Endothelial cell of umbilical vein (primary cell): ENCODE measurements around the gene TLE3. TPM values are rescaled to one million over a fixed set of nuclear protein-coding genes. Genes with fewer than 3 reads are reported as not detected.

Experiments
- BruUV-seq: library from RNA; stranded (reverse); fragments of 400-500 nt; replicated peaks from 2 replicates; lab custom pipeline; 2021; lab: Mats Ljungman, UMichigan
- CTCF ChIA-PET: fragments of 300-600, 350-600 bp; sonication (Branson Sonifier 250); formaldehyde crosslinking; loops from one replicate; lab custom pipeline; 2021; ENCODE audit warnings: antibody characterized with exemption, inconsistent platforms; lab: Charles Lee
- POLR2A ChIA-PET: fragments of 300-600, 350-600 bp; sonication (Branson Sonifier 250); formaldehyde crosslinking; loops from one replicate; lab custom pipeline; 2021; ENCODE audit warnings: antibody characterized with exemption, inconsistent platforms; lab: Charles Lee
- DNase-seq: peaks from one replicate; pipeline ENCODE4 v3.0.0-alpha.2; 2011; ENCODE audit warnings: low read depth, low spot score
- FAIRE-seq: peaks from 2 replicates; lab custom pipeline; 2011; peaks lifted over from hg19 to GRCh38; lab: Jason Lieb, UNC
- H2AFZ ChIP-seq: 2 replicates; pipeline ENCODE4 v1.6.0; 2012; ENCODE audit warnings: low read depth, low read length, control low read depth, inconsistent platforms
- H3K27ac ChIP-seq: 2 replicates; pipeline ENCODE4 v1.5.1; 2011; ENCODE audit warnings: low read depth, mild to moderate bottlenecking, control low read depth, low read length, moderate library complexity; ENCODE audit not compliant: insufficient read depth
- H3K27me3 ChIP-seq, 2 experiments: 2 replicates each; pipeline versions ENCODE4 v1.6.0 to v1.6.1; 2011; ENCODE audit warnings: low read length in 2 of 2, mixed read lengths in 1 of 2; ENCODE audit not compliant: control insufficient read depth in 2 of 2, insufficient read depth in 2 of 2
- H3K36me3 ChIP-seq, 2 experiments: 2 replicates in 1 of 2; 3 replicates in 1 of 2; pipeline ENCODE4 v1.5.1; 2011; ENCODE audit warnings: low read length in 2 of 2, mild to moderate bottlenecking in 1 of 2, moderate library complexity in 1 of 2; ENCODE audit not compliant: control insufficient read depth in 2 of 2, insufficient read depth in 2 of 2; ENCODE audit errors: extremely low read depth in 1 of 2
- H3K4me1 ChIP-seq: 3 replicates; pipeline ENCODE4 v1.5.1; 2011; ENCODE audit warnings: mild to moderate bottlenecking, low read length; ENCODE audit not compliant: control insufficient read depth, insufficient read depth; ENCODE audit errors: extremely low read depth
- H3K4me2 ChIP-seq: 2 replicates; pipeline ENCODE4 v1.6.1; 2011; ENCODE audit warnings: low read length, control low read depth, mixed read lengths; ENCODE audit not compliant: insufficient read depth
- H3K4me3 ChIP-seq, 3 experiments: fragments of 200-600 bp in 1 of 3; sonication (generic), shearing (Covaris generic) in 1 of 3; replicated peaks in 1 of 3; 2 replicates each; pipeline ENCODE4 v1.5.1; 2011 to 2016; ENCODE audit warnings: control low read depth in 3 of 3, low read length in 3 of 3, mild to moderate bottlenecking in 2 of 3, inconsistent platforms in 1 of 3, low read depth in 1 of 3, moderate library complexity in 1 of 3; ENCODE audit not compliant: insufficient read depth in 1 of 3
- H3K79me2 ChIP-seq: 2 replicates; pipeline ENCODE4 v1.6.0; 2012; ENCODE audit warnings: low read length, inconsistent platforms; ENCODE audit not compliant: control insufficient read depth, insufficient read depth
- H3K9ac ChIP-seq: replicated peaks from 2 replicates; pipeline ENCODE3; 2011; ENCODE audit warnings: low read length, control low read depth; ENCODE audit not compliant: insufficient read depth; ENCODE audit errors: extremely low read depth
- H3K9me1 ChIP-seq: replicated peaks from 3 replicates; pipeline ENCODE4 v1.6.0; 2011; ENCODE audit warnings: mild to moderate bottlenecking, low read length; ENCODE audit not compliant: control insufficient read depth, insufficient read depth; ENCODE audit errors: extremely low read depth
- H3K9me3 ChIP-seq: replicated peaks from 2 replicates; pipeline ENCODE4 v1.5.1; 2012; ENCODE audit warnings: low read length, inconsistent platforms; ENCODE audit not compliant: control insufficient read depth, insufficient read depth
- H4K20me1 ChIP-seq: replicated peaks from 2 replicates; pipeline ENCODE3; 2011; ENCODE audit warnings: mild to moderate bottlenecking, low read length; ENCODE audit not compliant: control insufficient read depth, insufficient read depth; ENCODE audit errors: extremely low read depth
- EZH2 ChIP-seq: IDR thresholded peaks from 2 replicates; pipeline ENCODE4 v1.6.1; 2012; ENCODE audit warnings: borderline replicate concordance, low read depth, mild to moderate bottlenecking, moderate library complexity, low read length, inconsistent platforms; ENCODE audit not compliant: severe bottlenecking
- FOS ChIP-seq: IDR thresholded peaks from 2 replicates; pipeline ENCODE4 v1.6.1; 2011; ENCODE audit warnings: mild to moderate bottlenecking, low read length, moderate library complexity, borderline replicate concordance; ENCODE audit not compliant: insufficient read depth
- GATA2 ChIP-seq: IDR thresholded peaks from 2 replicates; pipeline ENCODE4 v1.7.0; 2011; ENCODE audit warnings: low read depth, mild to moderate bottlenecking, moderate library complexity, mixed read lengths, low read length; ENCODE audit not compliant: insufficient read length, insufficient read depth
- JUN ChIP-seq: IDR thresholded peaks from 2 replicates; pipeline ENCODE4 v1.6.1; 2011; ENCODE audit warnings: borderline replicate concordance, low read depth; ENCODE audit not compliant: insufficient read length, insufficient read depth
- MYC ChIP-seq: IDR thresholded peaks from one replicate; pipeline ENCODE4 v1.6.1; 2011; ENCODE audit warnings: mild to moderate bottlenecking, low read depth, low read length
- POLR2A ChIP-seq: IDR thresholded peaks from 2 replicates; pipeline ENCODE4 v1.6.1; 2012; ENCODE audit warnings: low read depth, mild to moderate bottlenecking, control low read depth, low read length
- POLR2AphosphoS5 ChIP-seq: IDR thresholded peaks from 2 replicates; pipeline ENCODE4 v1.6.1; 2012; ENCODE audit warnings: low read depth, mild to moderate bottlenecking, control low read depth, low read length, moderate library complexity; ENCODE audit not compliant: insufficient read depth
- dilution Hi-C: fragments of 300-500 bp; cut with MboI; formaldehyde crosslinking; loops from one replicate; pipeline ENCODE4 v1.15.0; 2019; ENCODE audit warnings: low sequenced_read_pairs; ENCODE audit not compliant: extremely low pct_ligation_motif_present
- intact Hi-C: fragments of 100-400 bp; cut with micrococcal nuclease; formaldehyde crosslinking; loops from one replicate; pipeline ENCODE4 v1.10.0; 2022
- polyA plus RNA-seq, 4 experiments: library from polyadenylated mRNA; depleted of rRNA in 3 of 4; stranded (reverse) in 3 of 4; unstranded in 1 of 4; fragments of >200 nt; gene quantifications; 2 replicates each; pipeline versions ENCODE4 v1.2.1 to v1.2.3, GENCODE V29; 2011 to 2012; ENCODE audit warnings: missing spikeins in 1 of 4
- total RNA-seq: library from RNA; stranded (reverse); gene quantifications from 2 replicates; pipeline ENCODE4 v1.2.3, GENCODE V29; 2021
- TF ChIP-seq, protein P1 (sequence below), 2 donors: IDR thresholded peaks; 1 replicate in 1 of 2; 2 replicates in 1 of 2; pipeline ENCODE4 v1.5.1; 2011; ENCODE audit warnings: low read length in 2 of 2, mild to moderate bottlenecking in 2 of 2, moderate library complexity in 2 of 2, control low read depth in 1 of 2, inconsistent platforms in 1 of 2, low read depth in 1 of 2; ENCODE audit not compliant: insufficient read depth in 1 of 2; ENCODE audit errors: extremely low read depth in 1 of 2
- TF ChIP-seq, protein P2 (sequence below): IDR thresholded peaks from 2 replicates; pipeline ENCODE4 v1.6.1; 2011; ENCODE audit not compliant: insufficient read depth, insufficient read length

The TLE3 gene
- total and polyA plus RNA-seq, 2 donors (not counting 3 experiments of a cell fraction or from before 2014, with no cell fraction given): 40.5 to 56.9 TPM

DNA sequence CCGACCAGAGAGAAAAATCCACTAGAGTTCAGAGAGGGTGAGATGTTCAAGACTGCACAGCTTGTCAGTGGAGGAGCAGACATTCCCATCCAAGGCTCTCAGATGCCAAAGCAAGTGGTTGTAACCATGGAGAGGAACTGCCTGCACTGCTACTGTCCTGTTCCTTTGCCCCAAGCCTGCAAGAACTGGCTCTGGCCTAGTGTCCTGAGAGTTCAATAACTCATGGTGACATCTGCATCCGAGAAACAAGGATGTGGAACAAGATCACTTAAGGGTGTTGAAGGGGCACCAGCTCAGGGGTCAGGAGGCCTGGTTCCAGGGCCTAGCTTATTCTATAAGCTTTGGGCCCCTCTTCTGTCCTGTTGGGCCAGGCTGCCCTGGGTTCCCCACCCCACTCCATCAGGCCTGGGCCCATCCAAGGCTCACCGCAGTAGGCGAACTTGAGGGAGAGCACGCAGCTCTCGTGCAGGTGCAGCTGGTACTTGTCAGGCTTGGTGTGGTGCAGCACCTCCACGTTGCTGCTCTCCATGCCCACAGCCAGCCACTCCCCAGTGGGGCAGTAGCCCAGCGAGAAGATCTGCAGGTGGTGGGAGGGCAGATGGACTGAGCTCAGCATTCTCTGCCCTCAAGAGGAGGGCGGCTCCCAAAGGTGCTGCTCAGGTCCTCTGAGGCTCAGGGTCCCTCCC lies 45.6 kb downstream of the TLE3 start:
- no peak for DNase-seq
- BruUV-seq: no TSS peak
- H3K4me1 ChIP-seq: no peaks in the 10 kb centered on the region
- POLR2A ChIA-PET: no interaction called here
- no peak overlapping the region for H2AFZ ChIP-seq
- CTCF ChIA-PET: no interaction called here
- H3K4me3 ChIP-seq: no peak overlapping the region
- no peaks in the 10 kb centered on the region for H3K9me3 ChIP-seq
- no peak overlapping the region for H3K9ac ChIP-seq
- H3K36me3 ChIP-seq: peaks cover 33 to 69% of the 10 kb centered on the region in 2 experiments
- intact Hi-C loops: no loop called here
- H3K27me3 ChIP-seq: no peaks in the 10 kb centered on the region
- H4K20me1 ChIP-seq: no peaks in the 10 kb centered on the region
- no peak overlapping the region for H3K4me2 ChIP-seq
- TF ChIP-seq, protein P1, sequence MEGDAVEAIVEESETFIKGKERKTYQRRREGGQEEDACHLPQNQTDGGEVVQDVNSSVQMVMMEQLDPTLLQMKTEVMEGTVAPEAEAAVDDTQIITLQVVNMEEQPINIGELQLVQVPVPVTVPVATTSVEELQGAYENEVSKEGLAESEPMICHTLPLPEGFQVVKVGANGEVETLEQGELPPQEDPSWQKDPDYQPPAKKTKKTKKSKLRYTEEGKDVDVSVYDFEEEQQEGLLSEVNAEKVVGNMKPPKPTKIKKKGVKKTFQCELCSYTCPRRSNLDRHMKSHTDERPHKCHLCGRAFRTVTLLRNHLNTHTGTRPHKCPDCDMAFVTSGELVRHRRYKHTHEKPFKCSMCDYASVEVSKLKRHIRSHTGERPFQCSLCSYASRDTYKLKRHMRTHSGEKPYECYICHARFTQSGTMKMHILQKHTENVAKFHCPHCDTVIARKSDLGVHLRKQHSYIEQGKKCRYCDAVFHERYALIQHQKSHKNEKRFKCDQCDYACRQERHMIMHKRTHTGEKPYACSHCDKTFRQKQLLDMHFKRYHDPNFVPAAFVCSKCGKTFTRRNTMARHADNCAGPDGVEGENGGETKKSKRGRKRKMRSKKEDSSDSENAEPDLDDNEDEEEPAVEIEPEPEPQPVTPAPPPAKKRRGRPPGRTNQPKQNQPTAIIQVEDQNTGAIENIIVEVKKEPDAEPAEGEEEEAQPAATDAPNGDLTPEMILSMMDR (IDR thresholded peaks at IDR 0.05; ENCODE audit: extremely low read depth in 1 of 2, insufficient read depth in 1 of 2, low read depth in 1 of 2, low read length in 2 of 2): no peak
- no peak for TF ChIP-seq POLR2A
- TF ChIP-seq POLR2AphosphoS5: no peak
- TF ChIP-seq MYC: no peak
- no peak for TF ChIP-seq FOS
- TF ChIP-seq JUN: no peak
- TF ChIP-seq GATA2: no peak
- TF ChIP-seq EZH2: no peak
- TF ChIP-seq, protein P2, sequence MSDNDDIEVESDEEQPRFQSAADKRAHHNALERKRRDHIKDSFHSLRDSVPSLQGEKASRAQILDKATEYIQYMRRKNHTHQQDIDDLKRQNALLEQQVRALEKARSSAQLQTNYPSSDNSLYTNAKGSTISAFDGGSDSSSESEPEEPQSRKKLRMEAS: no peak
- no peaks in the 10 kb centered on the region for H3K79me2 ChIP-seq
- H3K27ac ChIP-seq: no peak overlapping the region
- H3K9me1 ChIP-seq: no peaks in the 10 kb centered on the region
- no peak for FAIRE-seq
- dilution Hi-C loops: no loop called here
